GM12878 (cell line): ENCODE data around the gene CYP26B1. TPM values are rescaled to one million over a fixed set of nuclear protein-coding genes. Genes with fewer than 3 reads are reported as not detected.
A peak's percentile ranks its signal among the peaks of the same experiment; 100 is the strongest.

Experiments
- ATAC-seq: fragments of 200-7000 bp; cut with Tn5 transposase; 3 replicates; pipeline ENCODE4 v1.9.1; 2020; ENCODE audit warnings: mild to moderate bottlenecking, moderate library complexity
- BruUV-seq: library from RNA; stranded (reverse); fragments of 400-500 nt; replicated peaks from 2 replicates; lab custom pipeline; 2021; lab: Mats Ljungman, UMichigan
- CTCF ChIA-PET: fragments of 300-600 bp; sonication (Branson Sonifier 250); formaldehyde crosslinking; extraction: SDS; loops from one replicate; lab custom pipeline; 2021; ENCODE audit warnings: inconsistent platforms; lab: Yijun Ruan, JAX
- POLR2A ChIA-PET: fragments of 350-600 bp; formaldehyde crosslinking; extraction: SDS; loops from one replicate; lab custom pipeline; 2021; ENCODE audit warnings: inconsistent platforms; lab: Charles Lee
- RAD21 ChIA-PET: fragments of 300-600 bp; sonication (Branson Sonifier 250); formaldehyde crosslinking; loops from one replicate; lab custom pipeline; 2023; ENCODE audit warnings: antibody characterized with exemption; ENCODE audit not compliant: unreplicated experiment; lab: Charles Lee
- SMC1A ChIA-PET: fragments of 300-600 bp; sonication (Branson Sonifier 250); formaldehyde crosslinking; loops from one replicate; lab custom pipeline; 2023; ENCODE audit not compliant: unreplicated experiment, uncharacterized antibody; lab: Charles Lee
- DNase-seq: peaks from one replicate; pipeline ENCODE4 v3.0.0-alpha.2; 2011; ENCODE audit warnings: low read depth, low spot score
- FAIRE-seq: peaks from 3 replicates; lab custom pipeline; 2011; peaks lifted over from hg19 to GRCh38; lab: Jason Lieb, UNC
- H2AFZ ChIP-seq: 2 replicates; pipeline ENCODE4 v1.6.0; 2011; ENCODE audit warnings: low read depth, low read length, control low read depth; ENCODE audit not compliant: control insufficient read depth
- H3K27ac ChIP-seq: 2 replicates; pipeline ENCODE4 v1.5.1; 2011; ENCODE audit warnings: control low read depth; ENCODE audit not compliant: control insufficient read depth, insufficient read depth
- H3K27me3 ChIP-seq, 2 experiments: replicated peaks in 1 of 2; 2 replicates each; pipeline versions ENCODE4 v1.6.0 to v1.6.1; 2011; ENCODE audit warnings: low read length in 1 of 2; ENCODE audit not compliant: control insufficient read depth in 2 of 2, insufficient read depth in 2 of 2
- H3K36me3 ChIP-seq, 2 experiments: 2 replicates each; pipeline ENCODE4 v1.5.1; 2011; ENCODE audit warnings: low read length in 1 of 2; ENCODE audit not compliant: control insufficient read depth in 2 of 2, insufficient read depth in 2 of 2
- H3K4me1 ChIP-seq: 2 replicates; pipeline ENCODE4 v1.6.1; 2011; ENCODE audit warnings: mild to moderate bottlenecking, low read length, moderate library complexity, mixed read lengths; ENCODE audit not compliant: control insufficient read depth, insufficient read depth
- H3K4me2 ChIP-seq: 2 replicates; pipeline ENCODE4 v1.6.0; 2011; ENCODE audit warnings: control low read depth; ENCODE audit not compliant: control insufficient read depth, insufficient read depth
- H3K4me3 ChIP-seq: fragments of 200-600 bp; sonication (generic); 2 replicates; pipeline ENCODE4 v1.5.1; 2016
- H3K79me2 ChIP-seq: 2 replicates; pipeline ENCODE4 v1.6.0; 2011; ENCODE audit warnings: low read length; ENCODE audit not compliant: control insufficient read depth, insufficient read depth
- H3K9ac ChIP-seq: 2 replicates; pipeline ENCODE4 v1.8.0; 2011; ENCODE audit warnings: low read length, control low read depth, mixed read lengths; ENCODE audit not compliant: control insufficient read depth, insufficient read depth
- H3K9me3 ChIP-seq: replicated peaks from 3 replicates; pipeline ENCODE4 v1.5.1; 2011; ENCODE audit warnings: mild to moderate bottlenecking, low read length; ENCODE audit not compliant: control insufficient read depth, insufficient read depth
- H4K20me1 ChIP-seq: 2 replicates; pipeline ENCODE4 v1.6.0; 2011; ENCODE audit not compliant: control insufficient read depth, insufficient read depth
- E2F4 ChIP-seq: IDR thresholded peaks from 2 replicates; pipeline ENCODE4 v1.6.1; 2012; ENCODE audit warnings: low read depth, low read length, improper control_type of control experiment
- EZH2 ChIP-seq: IDR thresholded peaks from 2 replicates; pipeline ENCODE4 v1.6.1; 2012; ENCODE audit warnings: low read depth, mild to moderate bottlenecking, control low read depth, inconsistent platforms, low read length, borderline replicate concordance; ENCODE audit not compliant: control insufficient read depth
- HCFC1 ChIP-seq: fragments of 150-350 bp; IDR thresholded peaks from 2 replicates; pipeline ENCODE4 v1.6.1; 2014; ENCODE audit warnings: low read length
- MXI1 ChIP-seq: fragments of 150-350 bp; IDR thresholded peaks from 2 replicates; pipeline ENCODE4 v1.6.1; 2011; ENCODE audit warnings: low read depth, mild to moderate bottlenecking, inconsistent platforms, low read length, improper control_type of control experiment
- NFYA ChIP-seq: IDR thresholded peaks from 2 replicates; pipeline ENCODE4 v1.6.1; 2011; ENCODE audit warnings: low read depth, mild to moderate bottlenecking, low read length, improper control_type of control experiment, borderline replicate concordance
- SUZ12 ChIP-seq: fragments of 200-600 bp; sonication (generic); IDR thresholded peaks from one replicate; pipeline ENCODE4 v1.6.1; 2018; ENCODE audit warnings: antibody characterized with exemption, mild to moderate bottlenecking; ENCODE audit not compliant: unreplicated experiment
- ZNF207 ChIP-seq: fragments of 450-650 bp; IDR thresholded peaks from 2 replicates; pipeline ENCODE4 v1.6.1; 2014; ENCODE audit warnings: antibody characterized with exemption, mild to moderate bottlenecking, borderline replicate concordance
- ZSCAN29 ChIP-seq: fragments of 450-650 bp; IDR thresholded peaks from 2 replicates; pipeline ENCODE4 v1.6.1; 2017; ENCODE audit warnings: mild to moderate bottlenecking, moderate library complexity
- WGBS: methylation state at CpG from one replicate; pipeline ENCODE4 v1.1.6; 2016; ENCODE audit warnings: low lambda C conversion rate; ENCODE audit not compliant: insufficient replicate concordance, insufficient coverage; ENCODE audit errors: missing lambda C conversion rate; 5-methylcytosine and 5-hydroxymethylcytosine counted together
- in situ Hi-C: fragments of 300-500 bp; cut with MboI; formaldehyde crosslinking; loops from 9 replicates; pipeline ENCODE4 v1.14.3; 2018; ENCODE audit warnings: mixed read lengths
- intact Hi-C: fragments of 100-400 bp; cut with micrococcal nuclease; formaldehyde crosslinking; loops from one replicate; pipeline ENCODE4 v1.14.2; 2022; ENCODE audit not compliant: unreplicated experiment
- polyA plus RNA-seq, 11 experiments: library from polyadenylated mRNA; depleted of rRNA in 4 of 11; unstranded in 6 of 11; stranded (reverse) in 5 of 11; fragments of >200 nt; fragmentation: Nextera tagmentation in 4 of 11; fragmentation: Illumina TruSeq in 1 of 11; extraction: Ambion mirVana in 4 of 11; extraction: Trizol in 1 of 11; gene quantifications; 1 replicate in 1 of 11; 2 replicates in 10 of 11; pipeline versions ENCODE4 v1.2.1 to v1.2.3, GENCODE V29; 2011 to 2016; ENCODE audit warnings: inconsistent platforms in 2 of 11, missing spikeins in 2 of 11, low read depth in 1 of 11
- total RNA-seq, 4 experiments: library from RNA; depleted of rRNA in 3 of 4; stranded (reverse); fragments of >200 nt in 3 of 4; fragmentation: Illumina TruSeq in 1 of 4; extraction: Trizol in 1 of 4; gene quantifications; 2 replicates each; pipeline versions ENCODE4 v1.2.1 to v1.2.3, GENCODE V29; 2013 to 2021
- TF ChIP-seq, protein P1 (sequence below): IDR thresholded peaks from 2 replicates; pipeline ENCODE4 v1.6.1; 2012; ENCODE audit warnings: improper control_type of control experiment, low read depth, low read length; ENCODE audit not compliant: insufficient replicate concordance

Gene CYP26B1
- total and polyA plus RNA-seq, 10 of the 15 experiments (the other 5 are each of a cell fraction or from before 2014, with no cell fraction given) = not detected

GRCh38 chr2:72148837-72149555 is 1.3 kb upstream of the CYP26B1 start:
- FAIRE-seq (no peak), DNase-seq (no peak), ATAC-seq (0 out of 3 replicates have a peak, but pooled peaks have one; percentile 12)
- ChIA-PET SMC1A (interaction anchor here (0.6 kb wide), 1 partner anchor 190 kb away, joined by 3 read pairs; no protein-coding TSS in a partner anchor), CTCF (no interaction called here), POLR2A (no interaction called here), RAD21 (no interaction called here)
- TF ChIP-seq SUZ12 (peak; percentile 76), EZH2 (0 out of 2 replicates have a peak, but pooled peaks have one; percentile 50), MXI1 (no peak), HCFC1 (no peak), ZNF207 (no peak), E2F4 (no peak), ZSCAN29 (no peak), NFYA (no peak)
- TF ChIP-seq, protein P1, sequence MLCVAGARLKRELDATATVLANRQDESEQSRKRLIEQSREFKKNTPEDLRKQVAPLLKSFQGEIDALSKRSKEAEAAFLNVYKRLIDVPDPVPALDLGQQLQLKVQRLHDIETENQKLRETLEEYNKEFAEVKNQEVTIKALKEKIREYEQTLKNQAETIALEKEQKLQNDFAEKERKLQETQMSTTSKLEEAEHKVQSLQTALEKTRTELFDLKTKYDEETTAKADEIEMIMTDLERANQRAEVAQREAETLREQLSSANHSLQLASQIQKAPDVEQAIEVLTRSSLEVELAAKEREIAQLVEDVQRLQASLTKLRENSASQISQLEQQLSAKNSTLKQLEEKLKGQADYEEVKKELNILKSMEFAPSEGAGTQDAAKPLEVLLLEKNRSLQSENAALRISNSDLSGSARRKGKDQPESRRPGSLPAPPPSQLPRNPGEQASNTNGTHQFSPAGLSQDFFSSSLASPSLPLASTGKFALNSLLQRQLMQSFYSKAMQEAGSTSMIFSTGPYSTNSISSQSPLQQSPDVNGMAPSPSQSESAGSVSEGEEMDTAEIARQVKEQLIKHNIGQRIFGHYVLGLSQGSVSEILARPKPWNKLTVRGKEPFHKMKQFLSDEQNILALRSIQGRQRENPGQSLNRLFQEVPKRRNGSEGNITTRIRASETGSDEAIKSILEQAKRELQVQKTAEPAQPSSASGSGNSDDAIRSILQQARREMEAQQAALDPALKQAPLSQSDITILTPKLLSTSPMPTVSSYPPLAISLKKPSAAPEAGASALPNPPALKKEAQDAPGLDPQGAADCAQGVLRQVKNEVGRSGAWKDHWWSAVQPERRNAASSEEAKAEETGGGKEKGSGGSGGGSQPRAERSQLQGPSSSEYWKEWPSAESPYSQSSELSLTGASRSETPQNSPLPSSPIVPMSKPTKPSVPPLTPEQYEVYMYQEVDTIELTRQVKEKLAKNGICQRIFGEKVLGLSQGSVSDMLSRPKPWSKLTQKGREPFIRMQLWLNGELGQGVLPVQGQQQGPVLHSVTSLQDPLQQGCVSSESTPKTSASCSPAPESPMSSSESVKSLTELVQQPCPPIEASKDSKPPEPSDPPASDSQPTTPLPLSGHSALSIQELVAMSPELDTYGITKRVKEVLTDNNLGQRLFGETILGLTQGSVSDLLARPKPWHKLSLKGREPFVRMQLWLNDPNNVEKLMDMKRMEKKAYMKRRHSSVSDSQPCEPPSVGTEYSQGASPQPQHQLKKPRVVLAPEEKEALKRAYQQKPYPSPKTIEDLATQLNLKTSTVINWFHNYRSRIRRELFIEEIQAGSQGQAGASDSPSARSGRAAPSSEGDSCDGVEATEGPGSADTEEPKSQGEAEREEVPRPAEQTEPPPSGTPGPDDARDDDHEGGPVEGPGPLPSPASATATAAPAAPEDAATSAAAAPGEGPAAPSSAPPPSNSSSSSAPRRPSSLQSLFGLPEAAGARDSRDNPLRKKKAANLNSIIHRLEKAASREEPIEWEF = no peak
- intact Hi-C loops = no loop called here
- Histone ChIP-seq H3K9me3 (no peaks in the 10 kb centered on the region; the same call in 2 of the 3 replicates), H3K27ac (no peak overlapping the region), H3K4me3 (no peak overlapping the region), H3K27me3 (peaks cover 14 to 19% of the 10 kb centered on the region in 2 experiments; a peak in 3 of 4 replicates), H3K36me3 (no peaks in the 10 kb centered on the region), H3K9ac (no peak overlapping the region), H2AFZ (no peak overlapping the region), H4K20me1 (no peaks in the 10 kb centered on the region), H3K4me1 (no peaks in the 10 kb centered on the region), H3K4me2 (0 out of 2 replicates have a peak overlapping the region, but pooled peaks have one; percentile 17), H3K79me2 (no peaks in the 10 kb centered on the region)
- in situ Hi-C loops = loop anchor here (25.0 kb wide), 1 partner anchor 862 kb away; no protein-coding TSS in a partner anchor
- no TSS peak for BruUV-seq
- 6% methylated on average over 26 of the region's 65 CpGs for WGBS
